Thoracic aorta (tissue), 2 donors: ENCODE results near the gene WDFY4. TPM values are rescaled to one million over a fixed set of nuclear protein-coding genes. Genes with fewer than 3 reads are reported as not detected.

Experiments used
- ATAC-seq: fragments of 150-250 bp; one replicate; pipeline ENCODE4 v1.8.0; 2017; ENCODE audit warnings: low read depth; ENCODE audit not compliant: insufficient number of reproducible peaks, low FRiP score
- DNase-seq: peaks from one replicate; pipeline ENCODE4 v3.0.0-alpha.2; 2020; ENCODE audit warnings: low spot score
- H3K27ac ChIP-seq, 2 donors: fragments of 200-600 bp; sonication (generic); 1 replicate in 1 of 2; 2 replicates in 1 of 2; pipeline ENCODE4 v1.5.1; 2016; ENCODE audit warnings: mild to moderate bottlenecking in 2 of 2, moderate library complexity in 2 of 2
- H3K27me3 ChIP-seq: fragments of 200-600 bp; sonication (generic); replicated peaks from 2 replicates; pipeline ENCODE4 v1.6.0; 2016; ENCODE audit warnings: mild to moderate bottlenecking; ENCODE audit not compliant: insufficient read depth
- H3K36me3 ChIP-seq: fragments of 200-600 bp; sonication (generic); one replicate; pipeline ENCODE4 v1.5.1; 2016
- H3K4me1 ChIP-seq, 2 donors: fragments of 200-600 bp; sonication (generic); 1 replicate in 1 of 2; 2 replicates in 1 of 2; pipeline versions ENCODE4 v1.5.1 to v1.6.0; 2016; ENCODE audit warnings: low read depth in 2 of 2, mild to moderate bottlenecking in 1 of 2; ENCODE audit not compliant: control insufficient read depth in 1 of 2
- H3K4me3 ChIP-seq: fragments of 200-600 bp; sonication (generic); 2 replicates; pipeline ENCODE4 v1.5.1; 2016; ENCODE audit warnings: mild to moderate bottlenecking
- H3K9me3 ChIP-seq: fragments of 200-600 bp; sonication (generic); 2 replicates; pipeline ENCODE4 v1.5.1; 2016
- total RNA-seq, 2 donors: library from RNA; depleted of rRNA; stranded (reverse); fragments of >200 nt; gene quantifications; one replicate each; pipeline versions ENCODE4 v1.1.0 to v1.2.3, GENCODE V29; 2016
- TF ChIP-seq, protein P1 (sequence below): fragments of 200-600 bp; sonication (generic); IDR thresholded peaks from one replicate; pipeline ENCODE4 v1.5.1; 2019; ENCODE audit warnings: antibody characterized with exemption

WDFY4 gene
- total RNA-seq, 2 donors from 2014 or later = 10.0 to 14.9 TPM

- no peak for ATAC-seq
- H3K36me3 ChIP-seq = no peaks in the 10 kb centered on the region
- H3K27me3 ChIP-seq = no peaks in the 10 kb centered on the region
- no peaks in the 10 kb centered on the region for H3K4me1 ChIP-seq
- no peaks in the 10 kb centered on the region for H3K9me3 ChIP-seq
- H3K4me3 ChIP-seq = no peak overlapping the region
- TF ChIP-seq, protein P1, sequence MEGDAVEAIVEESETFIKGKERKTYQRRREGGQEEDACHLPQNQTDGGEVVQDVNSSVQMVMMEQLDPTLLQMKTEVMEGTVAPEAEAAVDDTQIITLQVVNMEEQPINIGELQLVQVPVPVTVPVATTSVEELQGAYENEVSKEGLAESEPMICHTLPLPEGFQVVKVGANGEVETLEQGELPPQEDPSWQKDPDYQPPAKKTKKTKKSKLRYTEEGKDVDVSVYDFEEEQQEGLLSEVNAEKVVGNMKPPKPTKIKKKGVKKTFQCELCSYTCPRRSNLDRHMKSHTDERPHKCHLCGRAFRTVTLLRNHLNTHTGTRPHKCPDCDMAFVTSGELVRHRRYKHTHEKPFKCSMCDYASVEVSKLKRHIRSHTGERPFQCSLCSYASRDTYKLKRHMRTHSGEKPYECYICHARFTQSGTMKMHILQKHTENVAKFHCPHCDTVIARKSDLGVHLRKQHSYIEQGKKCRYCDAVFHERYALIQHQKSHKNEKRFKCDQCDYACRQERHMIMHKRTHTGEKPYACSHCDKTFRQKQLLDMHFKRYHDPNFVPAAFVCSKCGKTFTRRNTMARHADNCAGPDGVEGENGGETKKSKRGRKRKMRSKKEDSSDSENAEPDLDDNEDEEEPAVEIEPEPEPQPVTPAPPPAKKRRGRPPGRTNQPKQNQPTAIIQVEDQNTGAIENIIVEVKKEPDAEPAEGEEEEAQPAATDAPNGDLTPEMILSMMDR = no peak
- H3K27ac ChIP-seq = no peak overlapping the region
- no peak for DNase-seq
Measured at GRCh38 chr10:48884179-48885045, 199.7 kb downstream of the WDFY4 start.

- Histone ChIP-seq H3K4me3 (no peak overlapping the region), H3K36me3 (no peaks in the 10 kb centered on the region), H3K27ac (no peak overlapping the region), H3K9me3 (no peaks in the 10 kb centered on the region), H3K27me3 (no peaks in the 10 kb centered on the region), H3K4me1 (no peaks in the 10 kb centered on the region)
- DNase-seq (no peak), ATAC-seq (no peak)
- TF ChIP-seq, protein P1 = no peak
Measured at GRCh38 chr10:48885376-48885775, 200.7 kb downstream of the WDFY4 start.

DNA sequence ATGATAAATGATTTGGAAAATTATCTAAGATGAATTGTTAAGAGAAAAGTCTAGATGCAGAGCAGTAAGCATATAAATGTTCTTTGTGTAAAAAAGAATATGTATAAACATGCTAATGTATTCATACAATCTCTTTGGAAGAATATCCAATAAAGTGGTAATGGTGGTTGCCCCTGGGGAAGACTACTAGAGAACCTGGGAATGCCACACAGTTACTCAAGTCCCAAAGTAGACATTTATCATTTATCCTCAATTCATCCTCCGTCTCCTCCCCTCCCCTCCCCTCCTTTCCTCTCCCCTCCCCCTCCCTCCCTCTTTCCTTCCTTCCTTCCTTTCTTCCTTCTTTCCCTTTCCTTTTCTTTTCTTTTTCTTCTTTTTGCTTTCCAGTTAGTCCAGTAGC is 203.3 kb downstream of the WDFY4 start:
- H3K4me3 ChIP-seq = no peak overlapping the region
- no peaks in the 10 kb centered on the region for H3K36me3 ChIP-seq
- DNase-seq = no peak
- ATAC-seq = no peak
- no peaks in the 10 kb centered on the region for H3K27me3 ChIP-seq
- H3K27ac ChIP-seq = no peak overlapping the region
- no peaks in the 10 kb centered on the region for H3K9me3 ChIP-seq
- H3K4me1 ChIP-seq = no peaks in the 10 kb centered on the region
- TF ChIP-seq, protein P1 = no peak

GRCh38 chr10:48890888-48891850 is 206.5 kb downstream of the WDFY4 start:
- H3K36me3 ChIP-seq = no peaks in the 10 kb centered on the region
- H3K4me3 ChIP-seq = no peak overlapping the region
- TF ChIP-seq, protein P1 = no peak
- H3K27me3 ChIP-seq = no peaks in the 10 kb centered on the region
- DNase-seq (no peak), ATAC-seq (no peak)
- no peak overlapping the region for H3K27ac ChIP-seq
- H3K9me3 ChIP-seq = no peaks in the 10 kb centered on the region
- no peaks in the 10 kb centered on the region for H3K4me1 ChIP-seq
